T-helper 1 cell treated with Interleukin-12 subunit alpha and Interleukin-12 subunit beta and Interleukin-4 antibody, amounts not matched to agents 30 μg/mL and 1 μg/mL, for 36 hours (primary cell): ENCODE measurements around the gene CFAP53.

Experiments
- H3K27ac Mint-ChIP-seq: one replicate; pipeline ENCODE4 v1.8.0; 2021; ENCODE audit warnings: mild to moderate bottlenecking, mixed read lengths
- H3K27me3 Mint-ChIP-seq: one replicate; pipeline ENCODE4 v1.8.0; 2021; ENCODE audit warnings: low read depth, mixed read lengths
- H3K36me3 Mint-ChIP-seq: one replicate; pipeline ENCODE4 v1.8.0; 2021; ENCODE audit warnings: low read depth, mixed read lengths
- H3K4me1 Mint-ChIP-seq: one replicate; pipeline ENCODE4 v1.8.0; 2021; ENCODE audit warnings: low read depth, mixed read lengths
- H3K4me3 Mint-ChIP-seq: one replicate; pipeline ENCODE4 v1.8.0; 2021; ENCODE audit warnings: mild to moderate bottlenecking, moderate library complexity, mixed read lengths
- H3K9me3 Mint-ChIP-seq: one replicate; pipeline ENCODE4 v1.8.0; 2021; ENCODE audit warnings: mixed read lengths

Gene CFAP53

DNA sequence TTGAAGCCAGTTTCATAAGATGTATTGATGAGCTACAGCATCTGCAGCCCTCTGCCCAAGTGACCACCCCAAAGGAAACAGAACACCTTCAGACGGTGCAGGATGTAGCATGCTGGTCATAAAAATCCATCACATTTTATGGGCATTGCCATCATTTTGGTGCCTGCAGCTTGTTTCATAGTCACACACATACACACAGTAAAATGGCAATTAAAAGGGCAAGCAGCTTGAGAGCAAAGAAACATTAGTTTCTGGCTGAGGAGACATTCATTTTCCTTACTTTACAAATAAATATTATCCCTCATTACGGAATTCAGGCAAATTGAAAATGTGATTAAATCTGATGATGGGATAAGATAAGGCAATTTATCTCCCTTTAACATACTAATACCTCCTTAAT, 84.7 kb downstream of the CFAP53 start:
- Mint-ChIP-seq H3K4me3 (no peak overlapping the region), H3K27ac (no peak overlapping the region), H3K9me3 (no peaks in the 10 kb centered on the region), H3K36me3 (no peaks in the 10 kb centered on the region), H3K4me1 (no peaks in the 10 kb centered on the region), H3K27me3 (peaks cover 41% of the 10 kb centered on the region)

DNA sequence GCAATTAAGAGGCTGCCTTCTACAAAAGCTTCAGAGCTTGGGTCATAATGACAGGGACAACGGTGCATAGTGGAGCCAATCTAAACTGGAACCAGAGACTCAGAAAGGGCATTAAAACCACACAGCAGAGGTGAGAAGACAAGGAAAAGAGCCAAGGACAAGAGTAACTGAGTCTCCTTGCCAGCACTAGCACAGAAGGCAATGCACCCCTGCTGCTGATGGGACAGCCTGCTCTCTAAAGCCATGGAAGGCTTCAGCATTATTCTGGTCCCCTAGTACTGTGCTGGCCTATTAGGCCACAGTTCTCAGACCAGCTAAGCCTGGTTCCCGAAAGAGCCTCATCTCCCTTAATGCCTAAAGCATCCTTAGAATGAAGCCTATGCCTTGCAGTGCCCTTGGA, 86.8 kb downstream of the CFAP53 start:
- Mint-ChIP-seq H3K9me3 (no peaks in the 10 kb centered on the region), H3K4me1 (no peaks in the 10 kb centered on the region), H3K36me3 (no peaks in the 10 kb centered on the region), H3K4me3 (no peak overlapping the region), H3K27me3 (peaks cover 45% of the 10 kb centered on the region), H3K27ac (no peak overlapping the region)

DNA sequence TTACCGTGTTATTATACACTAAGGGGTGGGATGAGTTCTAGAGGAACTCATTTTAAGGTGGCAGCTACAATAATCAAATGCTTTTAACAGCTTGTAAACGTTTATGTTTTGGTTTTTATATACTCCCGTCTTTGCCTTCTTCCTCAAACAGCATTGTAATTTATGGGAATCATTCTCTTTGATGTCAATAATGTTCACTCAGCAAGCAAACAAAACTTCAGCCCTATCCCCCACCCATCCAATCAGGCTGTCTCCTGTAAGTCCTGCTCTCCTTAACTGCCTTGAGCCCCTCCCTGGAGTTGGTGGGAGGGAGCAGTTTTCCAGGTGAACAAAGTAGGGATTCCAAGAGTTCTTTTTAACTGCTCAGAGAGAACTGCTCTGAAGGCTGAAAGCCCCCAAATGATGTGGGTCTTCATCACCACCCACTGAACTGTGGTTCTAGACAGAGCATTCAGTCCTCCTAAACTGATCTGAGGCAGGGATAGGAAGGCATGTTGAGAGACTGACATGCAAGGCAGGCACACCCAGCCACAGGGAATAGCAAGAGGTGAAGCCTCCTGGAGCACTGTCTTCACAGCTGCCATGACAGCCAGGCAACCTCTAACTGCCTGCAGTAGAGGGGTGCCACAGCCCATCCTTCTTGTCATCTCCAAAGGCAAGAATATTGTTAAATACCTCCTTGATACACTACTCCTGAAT, 88.9 kb downstream of the CFAP53 start:
- Mint-ChIP-seq H3K4me3 (no peak overlapping the region), H3K27ac (no peak overlapping the region), H3K27me3 (peaks cover 39% of the 10 kb centered on the region), H3K36me3 (no peaks in the 10 kb centered on the region), H3K4me1 (no peaks in the 10 kb centered on the region), H3K9me3 (no peaks in the 10 kb centered on the region)
